ENCODE measurements around the gene SNW1.

- TF ChIP-seq WIZ (CRISPR knock-in tag; IDR thresholded peaks at IDR 0.05) (no peak), ZSCAN21 (CRISPR knock-in tag; IDR thresholded peaks at IDR 0.05; ENCODE audit: borderline replicate concordance) (no peak), CTCF (CRISPR knock-in tag; IDR thresholded peaks at IDR 0.05) (no peak), MYC (CRISPR knock-in tag; IDR thresholded peaks at IDR 0.05; ENCODE audit: borderline replicate concordance) (no peak), SNAPC5 (CRISPR knock-in tag; IDR thresholded peaks at IDR 0.05; ENCODE audit: borderline replicate concordance) (no peak), MIER2 (CRISPR knock-in tag; IDR thresholded peaks at IDR 0.05) (no peak), PAF1 (CRISPR knock-in tag; IDR thresholded peaks at IDR 0.05) (no peak), EED (CRISPR knock-in tag; IDR thresholded peaks at IDR 0.05) (no peak), KLF9 (CRISPR knock-in tag; IDR thresholded peaks at IDR 0.05; ENCODE audit: low read depth) (no peak), RFX5 (IDR thresholded peaks at IDR 0.05; ENCODE audit: low read depth, low read length) (no peak), ATF1 (CRISPR knock-in tag; IDR thresholded peaks at IDR 0.05) (no peak), RNF2 (conservative IDR thresholded peaks at IDR 0.05; ENCODE audit: low read depth) (no peak)
Observed at GRCh38 chr14:77794357-77794756, 33.4 kb upstream of the SNW1 start.
